Colon (tissue), 2 donors: Measurements from ENCODE around the gene NIPBL.
"Not testable (repeated sequence)": the region's sequence is repeated elsewhere in the genome, so short reads cannot be mapped to it uniquely, and the experiment has no call there.

Experiments
- FAIRE-seq: peaks from 2 replicates; lab custom pipeline; 2012; peaks lifted over from hg19 to GRCh38; lab: Jason Lieb, UNC
- donor health status: control.
- donor health status: control.

Gene NIPBL

GRCh38 chr5:36876299-36876964 is at the start of gene NIPBL:
Gene NIPBL (plus strand): TSS chr5:36876769. CDS start chr5:36953697, 76,928 bp downstream.
- FAIRE-seq, result no peak

GRCh38 chr5:36832274-36832673 is 44.3 kb upstream of the NIPBL start:
- FAIRE-seq, result peak; percentile 21

- no peak for FAIRE-seq
These were observed 39.7 kb upstream of the NIPBL start for GRCh38 chr5:36836831-36837230.

GRCh38 chr5:36839489-36840476 is 36.8 kb upstream of the NIPBL start:
- FAIRE-seq, result no peak

- FAIRE-seq, result no peak
These were observed 34.9 kb upstream of the NIPBL start for GRCh38 chr5:36841677-36842076.

GRCh38 chr5:36842087-36842486 is 34.5 kb upstream of the NIPBL start:
- no peak for FAIRE-seq

- FAIRE-seq, result no peak
These were observed 32.3 kb upstream of the NIPBL start for GRCh38 chr5:36844305-36844704.

- not testable (repeated sequence) for FAIRE-seq
These were observed 28.0 kb upstream of the NIPBL start for GRCh38 chr5:36848545-36848944.

GRCh38 chr5:36852903-36853302 is 23.7 kb upstream of the NIPBL start:
- not testable (repeated sequence) for FAIRE-seq

- FAIRE-seq, result no peak
These were observed 22.0 kb upstream of the NIPBL start for GRCh38 chr5:36854402-36855140.

- FAIRE-seq, result no peak
These were observed 21.5 kb upstream of the NIPBL start for GRCh38 chr5:36855141-36855495.

GRCh38 chr5:36861871-36862270 is 14.7 kb upstream of the NIPBL start:
- no peak for FAIRE-seq

GRCh38 chr5:36870399-36871040 is 6.0 kb upstream of the NIPBL start:
- FAIRE-seq, result peak; percentile 58

GRCh38 chr5:36874465-36874864 is 2.1 kb upstream of the NIPBL start:
- no peak for FAIRE-seq

GRCh38 chr5:36875051-36875789 is 1.3 kb upstream of the NIPBL start:
- no peak for FAIRE-seq

- no peak for FAIRE-seq
These were observed 725 bp upstream of the NIPBL start for GRCh38 chr5:36875790-36876298.

GRCh38 chr5:36876965-36877666 is 547 bp downstream of the NIPBL start:
- no peak for FAIRE-seq

- FAIRE-seq, result no peak
These were observed 1.3 kb downstream of the NIPBL start for GRCh38 chr5:36877667-36878391.

- FAIRE-seq, result no peak
These were observed 2.0 kb downstream of the NIPBL start for GRCh38 chr5:36878392-36879082.
